HFFc6 (cell line): ENCODE data around the gene ASB18. TPM values are rescaled to one million over a fixed set of nuclear protein-coding genes. Genes with fewer than 3 reads are reported as not detected.

Experiments
- DNase-seq: peaks from one replicate; pipeline ENCODE4 v3.0.0-alpha.2; 2018
- H3K27ac Mint-ChIP-seq: 2 replicates; pipeline ENCODE4 v1.8.0; 2020; ENCODE audit warnings: mild to moderate bottlenecking, mixed read lengths
- H3K27me3 Mint-ChIP-seq: 2 replicates; pipeline ENCODE4 v1.8.0; 2021; ENCODE audit warnings: mild to moderate bottlenecking, moderate library complexity, mixed read lengths; ENCODE audit not compliant: insufficient read depth
- H3K36me3 Mint-ChIP-seq: 2 replicates; pipeline ENCODE4 v1.8.0; 2021; ENCODE audit warnings: low read depth, mixed read lengths
- H3K4me1 Mint-ChIP-seq: 2 replicates; pipeline ENCODE4 v1.8.0; 2020; ENCODE audit warnings: low read depth, mixed read lengths
- H3K4me3 Mint-ChIP-seq: 2 replicates; pipeline ENCODE4 v1.8.0; 2020; ENCODE audit warnings: mild to moderate bottlenecking, moderate library complexity, mixed read lengths
- H3K9me3 Mint-ChIP-seq: 2 replicates; pipeline ENCODE4 v1.8.0; 2020; ENCODE audit warnings: mild to moderate bottlenecking, mixed read lengths
- total RNA-seq, 6 experiments: library from RNA; stranded (reverse); fragmentation: NEBNext Ultra II Directional; extraction: Animal tissue kit (Norgen Biotek cat#: 25700); gene quantifications; 2 replicates in 1 of 6; 3 replicates in 5 of 6; pipeline ENCODE4 v1.2.3, GENCODE V29; 2021
- TF ChIP-seq, protein P1 (sequence below): fragments of 200-600 bp; sonication (generic); IDR thresholded peaks from 2 replicates; pipeline ENCODE4 v1.5.0; 2021; ENCODE audit warnings: antibody characterized with exemption, mild to moderate bottlenecking

Gene ASB18
- total RNA-seq, 6 experiments from 2014 or later = not detected

DNA sequence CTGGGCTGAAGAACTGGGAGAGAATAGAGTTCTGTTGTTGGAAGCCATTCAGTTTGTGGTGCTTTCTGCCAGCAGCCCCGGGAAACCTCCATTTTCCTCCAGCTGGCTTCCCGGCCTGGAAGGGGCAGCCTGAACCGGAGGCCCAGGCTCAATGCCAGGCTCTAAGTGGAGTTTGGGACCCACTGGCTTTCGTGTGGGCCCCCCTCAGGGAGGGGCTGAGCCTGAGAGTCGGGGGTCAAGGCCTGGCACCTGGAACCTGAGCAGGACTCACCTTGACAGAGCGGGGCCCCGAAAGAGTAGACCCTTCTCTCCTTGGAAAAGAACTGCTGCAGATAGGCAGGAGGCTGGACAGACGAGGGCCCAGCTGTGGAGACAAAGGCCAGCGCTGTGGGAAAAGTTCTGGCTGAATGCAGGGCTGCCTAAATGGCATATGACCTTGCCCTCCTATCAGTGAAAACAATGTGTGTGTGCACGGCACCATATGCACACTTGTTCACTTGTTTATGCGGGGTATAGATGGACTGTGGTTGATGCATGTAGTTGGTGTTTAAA, 34.8 kb upstream of the ASB18 start:
- no peak for DNase-seq
- H3K36me3 Mint-ChIP-seq = no peaks in the 10 kb centered on the region; the same call in 1 of the 2 replicates
- TF ChIP-seq, protein P1, sequence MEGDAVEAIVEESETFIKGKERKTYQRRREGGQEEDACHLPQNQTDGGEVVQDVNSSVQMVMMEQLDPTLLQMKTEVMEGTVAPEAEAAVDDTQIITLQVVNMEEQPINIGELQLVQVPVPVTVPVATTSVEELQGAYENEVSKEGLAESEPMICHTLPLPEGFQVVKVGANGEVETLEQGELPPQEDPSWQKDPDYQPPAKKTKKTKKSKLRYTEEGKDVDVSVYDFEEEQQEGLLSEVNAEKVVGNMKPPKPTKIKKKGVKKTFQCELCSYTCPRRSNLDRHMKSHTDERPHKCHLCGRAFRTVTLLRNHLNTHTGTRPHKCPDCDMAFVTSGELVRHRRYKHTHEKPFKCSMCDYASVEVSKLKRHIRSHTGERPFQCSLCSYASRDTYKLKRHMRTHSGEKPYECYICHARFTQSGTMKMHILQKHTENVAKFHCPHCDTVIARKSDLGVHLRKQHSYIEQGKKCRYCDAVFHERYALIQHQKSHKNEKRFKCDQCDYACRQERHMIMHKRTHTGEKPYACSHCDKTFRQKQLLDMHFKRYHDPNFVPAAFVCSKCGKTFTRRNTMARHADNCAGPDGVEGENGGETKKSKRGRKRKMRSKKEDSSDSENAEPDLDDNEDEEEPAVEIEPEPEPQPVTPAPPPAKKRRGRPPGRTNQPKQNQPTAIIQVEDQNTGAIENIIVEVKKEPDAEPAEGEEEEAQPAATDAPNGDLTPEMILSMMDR = no peak
- no peaks in the 10 kb centered on the region for H3K4me1 Mint-ChIP-seq
- no peak overlapping the region for H3K27ac Mint-ChIP-seq
- peaks cover 5% of the 10 kb centered on the region; the same call in 1 of the 2 replicates for H3K27me3 Mint-ChIP-seq
- H3K9me3 Mint-ChIP-seq = peaks cover 49% of the 10 kb centered on the region
- no peak overlapping the region for H3K4me3 Mint-ChIP-seq

- DNase-seq = no peak
- peaks cover 76% of the 10 kb centered on the region for H3K9me3 Mint-ChIP-seq
- H3K27me3 Mint-ChIP-seq = peaks cover 5% of the 10 kb centered on the region
- no peak overlapping the region for H3K27ac Mint-ChIP-seq
- peaks cover 3% of the 10 kb centered on the region; the same call in 1 of the 2 replicates for H3K36me3 Mint-ChIP-seq
- no peak overlapping the region for H3K4me3 Mint-ChIP-seq
- no peaks in the 10 kb centered on the region for H3K4me1 Mint-ChIP-seq
- TF ChIP-seq, protein P1 = no peak
Measured at GRCh38 chr2:236295481-236295880, 31.3 kb upstream of the ASB18 start.

GRCh38 chr2:236294647-236295046, 30.4 kb upstream of the ASB18 start:
- TF ChIP-seq, protein P1 = no peak
- no peak overlapping the region for H3K4me3 Mint-ChIP-seq
- DNase-seq = no peak
- peaks cover 70% of the 10 kb centered on the region for H3K9me3 Mint-ChIP-seq
- H3K27ac Mint-ChIP-seq = no peak overlapping the region
- H3K27me3 Mint-ChIP-seq = peaks cover 5% of the 10 kb centered on the region
- peaks cover 3% of the 10 kb centered on the region; the same call in 1 of the 2 replicates for H3K36me3 Mint-ChIP-seq
- H3K4me1 Mint-ChIP-seq = no peaks in the 10 kb centered on the region

- Mint-ChIP-seq H3K27me3 (peaks cover 5% of the 10 kb centered on the region), H3K9me3 (peaks cover 73% of the 10 kb centered on the region), H3K4me1 (no peaks in the 10 kb centered on the region), H3K36me3 (peaks cover 3% of the 10 kb centered on the region; the same call in 1 of the 2 replicates), H3K4me3 (no peak overlapping the region), H3K27ac (no peak overlapping the region)
- TF ChIP-seq, protein P1 = no peak
- no peak for DNase-seq
Measured at GRCh38 chr2:236293241-236293810, 29.1 kb upstream of the ASB18 start.

- Mint-ChIP-seq H3K9me3 (peaks cover 74% of the 10 kb centered on the region), H3K27me3 (peaks cover 5% of the 10 kb centered on the region), H3K36me3 (0 out of 2 replicates have a peak, but pooled peaks cover 3% of the 10 kb centered on the region), H3K27ac (no peak overlapping the region), H3K4me3 (no peak overlapping the region), H3K4me1 (no peaks in the 10 kb centered on the region)
- TF ChIP-seq, protein P1 = no peak
- DNase-seq = no peak
Measured at GRCh38 chr2:236291911-236292310, 27.7 kb upstream of the ASB18 start.
